PFSK-1 (cell line): ENCODE data around the gene PGF.

Source experiments
- FOXP2 ChIP-seq: optimal IDR thresholded peaks from 2 replicates; pipeline ENCODE3; 2011; ENCODE audit warnings: borderline replicate concordance, control low read depth, inconsistent platforms; ENCODE audit not compliant: insufficient read depth; ENCODE audit errors: extremely low read length, extremely low read depth
- POLR2AphosphoS5 ChIP-seq: IDR thresholded peaks from 2 replicates; pipeline ENCODE4 v1.6.1; 2012; ENCODE audit warnings: low read depth, mild to moderate bottlenecking, control low read depth, low read length, moderate library complexity
- SIN3A ChIP-seq: IDR thresholded peaks from 2 replicates; pipeline ENCODE4 v1.6.1; 2012; ENCODE audit warnings: mild to moderate bottlenecking, low read length, moderate library complexity, borderline replicate concordance; ENCODE audit not compliant: insufficient read depth
- TAF1 ChIP-seq: IDR thresholded peaks from 2 replicates; pipeline ENCODE4 v1.6.1; 2012; ENCODE audit warnings: low read length, control low read depth, borderline replicate concordance; ENCODE audit not compliant: insufficient read depth
- TF ChIP-seq, protein P1 (sequence below), 2 experiments: IDR thresholded peaks; 2 replicates each; pipeline versions ENCODE4 v1.6.1 to v1.8.0; 2011 to 2012; ENCODE audit warnings: low read depth in 2 of 2, low read length in 2 of 2, control low read depth in 1 of 2, inconsistent platforms in 1 of 2, mild to moderate bottlenecking in 1 of 2, moderate library complexity in 1 of 2; ENCODE audit not compliant: insufficient read depth in 1 of 2

GRCh38 chr14:74985806-74986205 lies 30.4 kb upstream of the PGF start:
- TF ChIP-seq POLR2AphosphoS5 (no peak), TAF1 (no peak), FOXP2 (no peak), SIN3A (no peak)
- TF ChIP-seq, protein P1, sequence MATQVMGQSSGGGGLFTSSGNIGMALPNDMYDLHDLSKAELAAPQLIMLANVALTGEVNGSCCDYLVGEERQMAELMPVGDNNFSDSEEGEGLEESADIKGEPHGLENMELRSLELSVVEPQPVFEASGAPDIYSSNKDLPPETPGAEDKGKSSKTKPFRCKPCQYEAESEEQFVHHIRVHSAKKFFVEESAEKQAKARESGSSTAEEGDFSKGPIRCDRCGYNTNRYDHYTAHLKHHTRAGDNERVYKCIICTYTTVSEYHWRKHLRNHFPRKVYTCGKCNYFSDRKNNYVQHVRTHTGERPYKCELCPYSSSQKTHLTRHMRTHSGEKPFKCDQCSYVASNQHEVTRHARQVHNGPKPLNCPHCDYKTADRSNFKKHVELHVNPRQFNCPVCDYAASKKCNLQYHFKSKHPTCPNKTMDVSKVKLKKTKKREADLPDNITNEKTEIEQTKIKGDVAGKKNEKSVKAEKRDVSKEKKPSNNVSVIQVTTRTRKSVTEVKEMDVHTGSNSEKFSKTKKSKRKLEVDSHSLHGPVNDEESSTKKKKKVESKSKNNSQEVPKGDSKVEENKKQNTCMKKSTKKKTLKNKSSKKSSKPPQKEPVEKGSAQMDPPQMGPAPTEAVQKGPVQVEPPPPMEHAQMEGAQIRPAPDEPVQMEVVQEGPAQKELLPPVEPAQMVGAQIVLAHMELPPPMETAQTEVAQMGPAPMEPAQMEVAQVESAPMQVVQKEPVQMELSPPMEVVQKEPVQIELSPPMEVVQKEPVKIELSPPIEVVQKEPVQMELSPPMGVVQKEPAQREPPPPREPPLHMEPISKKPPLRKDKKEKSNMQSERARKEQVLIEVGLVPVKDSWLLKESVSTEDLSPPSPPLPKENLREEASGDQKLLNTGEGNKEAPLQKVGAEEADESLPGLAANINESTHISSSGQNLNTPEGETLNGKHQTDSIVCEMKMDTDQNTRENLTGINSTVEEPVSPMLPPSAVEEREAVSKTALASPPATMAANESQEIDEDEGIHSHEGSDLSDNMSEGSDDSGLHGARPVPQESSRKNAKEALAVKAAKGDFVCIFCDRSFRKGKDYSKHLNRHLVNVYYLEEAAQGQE (IDR thresholded peaks at IDR 0.05; ENCODE audit: insufficient read depth in 1 of 2, low read depth in 2 of 2, low read length in 2 of 2): no peak
